ENCODE data around the gene DDO. TPM values are rescaled to one million over a fixed set of nuclear protein-coding genes. Genes with fewer than 3 reads are reported as not detected.

Gene DDO, protein sequence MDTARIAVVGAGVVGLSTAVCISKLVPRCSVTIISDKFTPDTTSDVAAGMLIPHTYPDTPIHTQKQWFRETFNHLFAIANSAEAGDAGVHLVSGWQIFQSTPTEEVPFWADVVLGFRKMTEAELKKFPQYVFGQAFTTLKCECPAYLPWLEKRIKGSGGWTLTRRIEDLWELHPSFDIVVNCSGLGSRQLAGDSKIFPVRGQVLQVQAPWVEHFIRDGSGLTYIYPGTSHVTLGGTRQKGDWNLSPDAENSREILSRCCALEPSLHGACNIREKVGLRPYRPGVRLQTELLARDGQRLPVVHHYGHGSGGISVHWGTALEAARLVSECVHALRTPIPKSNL
- 1.4 and 3.6 TPM in 2 replicates for total RNA-seq (2014; rRNA removed; shearing (Covaris generic))

DNA sequence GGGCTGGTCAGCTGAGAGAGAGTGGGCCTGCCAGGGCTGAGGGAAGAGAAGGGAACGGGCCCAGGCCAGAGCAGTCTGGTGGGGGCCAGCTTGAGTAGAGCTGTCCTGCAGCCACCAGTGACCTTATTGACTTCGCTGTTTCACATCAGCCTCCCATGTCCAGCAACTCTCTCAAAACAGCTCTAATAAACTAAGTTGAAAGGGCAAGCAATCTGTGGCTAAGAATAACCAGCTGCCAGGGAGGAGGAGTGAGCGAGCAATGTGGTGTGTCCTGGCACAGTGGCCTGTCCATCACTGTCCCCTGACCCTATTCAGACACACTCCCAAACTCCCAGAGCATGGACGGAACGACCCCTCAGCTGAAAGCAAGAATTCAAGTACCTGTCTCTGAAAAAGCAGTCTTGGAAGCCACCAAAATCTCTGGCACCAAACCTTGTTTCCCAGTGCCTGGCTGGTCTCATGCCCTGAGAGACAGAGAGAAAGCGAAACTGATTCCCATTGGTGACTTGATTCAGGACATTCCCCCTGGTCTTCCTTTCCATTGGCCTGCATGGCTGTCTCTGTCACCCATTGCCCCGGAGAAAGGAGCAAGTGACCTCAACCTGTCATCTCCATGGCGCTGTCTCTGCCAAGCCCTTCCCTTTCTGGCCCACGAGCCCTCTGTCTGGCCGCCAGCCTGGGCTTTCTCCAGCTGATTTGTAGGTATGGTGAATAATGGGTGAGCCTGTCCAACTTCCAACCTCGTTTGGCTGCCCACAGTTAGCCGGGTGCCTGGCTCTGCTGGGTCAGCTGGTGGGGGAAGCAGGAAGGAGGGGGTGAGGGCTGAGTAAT lies at the start of gene DDO:
Gene DDO, minus strand, starts transcription at position 490 of the 831 bp plus-strand sequence. CDS start 2,113 bp downstream, outside the sequence.
- DNase-seq (ENCODE audit: low spot score), result peak; percentile 57

DNA sequence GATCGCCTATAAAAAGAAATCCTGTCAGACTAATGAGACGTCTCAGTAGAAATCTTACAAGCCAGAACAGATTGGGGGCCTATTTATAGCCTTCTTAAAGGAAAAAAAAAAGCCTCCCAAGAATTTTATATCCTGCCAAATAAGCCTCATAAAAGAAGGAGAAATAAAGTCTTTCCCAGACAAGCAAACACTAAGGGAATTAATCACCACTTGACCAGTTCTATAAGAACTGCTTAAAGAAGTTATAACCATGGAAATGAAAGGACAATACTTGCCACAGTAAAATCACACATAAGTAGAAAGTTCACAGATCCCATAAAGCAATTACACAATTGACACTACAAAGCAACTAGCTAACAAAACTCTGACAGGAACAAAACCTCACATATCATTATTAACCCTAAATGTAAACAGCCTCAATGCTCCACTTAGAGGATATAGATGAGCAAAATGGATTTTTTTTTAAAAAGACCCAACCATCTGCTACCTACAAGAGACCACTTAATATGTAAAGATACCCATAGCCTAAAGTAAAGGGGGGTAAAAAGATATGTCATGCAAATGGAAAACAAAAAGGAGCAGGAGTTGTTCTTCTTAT lies 47.6 kb upstream of the DDO start:
- DNase-seq (ENCODE audit: low spot score), result no peak

DNA sequence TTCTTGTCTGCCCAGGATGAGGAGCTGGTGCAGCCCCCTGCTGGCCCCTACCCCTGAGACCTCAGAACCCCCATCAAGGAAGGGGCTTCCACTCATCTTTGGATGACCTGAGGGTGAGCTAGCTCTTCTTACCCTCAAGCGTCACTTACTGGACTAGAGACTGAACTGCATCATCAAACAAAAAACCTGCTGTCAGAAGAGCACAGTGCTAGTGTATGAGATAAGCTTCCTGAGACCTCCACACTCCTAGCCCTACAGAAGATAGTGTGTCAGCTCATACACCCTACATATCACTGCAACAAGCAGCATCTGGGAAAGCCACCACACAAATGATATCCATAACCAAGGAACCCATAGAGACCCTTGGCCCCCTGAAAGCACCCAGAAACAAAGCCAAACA lies 46.0 kb upstream of the DDO start:
- no peak for DNase-seq (ENCODE audit: low spot score)

DNA sequence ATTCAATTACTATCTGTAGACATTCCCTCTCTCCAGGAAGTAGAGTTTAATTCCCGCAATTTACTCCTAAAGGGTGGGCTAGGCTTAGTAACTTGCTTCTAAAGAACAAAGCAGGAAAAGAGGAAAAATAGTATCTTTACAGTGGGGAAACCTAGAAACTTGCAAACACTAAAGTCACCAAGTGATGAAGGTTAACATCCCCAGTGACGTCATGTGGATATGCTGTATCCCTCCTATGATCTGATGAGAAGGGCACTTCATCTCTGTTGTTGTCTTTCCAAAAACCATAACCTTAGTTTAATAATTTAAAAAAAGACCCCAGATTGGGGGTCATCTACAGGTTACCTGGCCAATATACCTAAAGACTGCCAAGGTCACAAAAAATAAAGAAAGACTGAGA lies 43.8 kb upstream of the DDO start:
- no peak for DNase-seq (ENCODE audit: low spot score)

DNA sequence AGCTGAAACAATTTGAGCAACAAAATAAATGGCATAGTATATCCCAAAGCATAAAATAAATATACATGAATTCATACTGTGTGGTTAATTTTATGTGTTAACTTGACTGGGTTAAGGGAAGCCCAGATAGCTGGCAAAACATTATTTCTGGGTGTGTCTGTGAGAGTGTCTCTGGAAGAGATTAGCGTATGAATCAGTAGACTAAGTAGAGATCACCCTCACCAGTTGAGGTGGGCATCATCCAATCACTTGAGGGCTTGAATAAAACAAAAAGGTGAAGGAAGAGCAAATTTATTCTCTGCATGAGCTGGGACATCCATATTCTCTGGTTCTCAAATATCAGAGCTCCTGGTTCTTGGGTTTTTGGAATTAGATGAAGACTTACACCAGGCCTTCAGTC lies 43.1 kb upstream of the DDO start:
- DNase-seq (ENCODE audit: low spot score), result no peak

DNA sequence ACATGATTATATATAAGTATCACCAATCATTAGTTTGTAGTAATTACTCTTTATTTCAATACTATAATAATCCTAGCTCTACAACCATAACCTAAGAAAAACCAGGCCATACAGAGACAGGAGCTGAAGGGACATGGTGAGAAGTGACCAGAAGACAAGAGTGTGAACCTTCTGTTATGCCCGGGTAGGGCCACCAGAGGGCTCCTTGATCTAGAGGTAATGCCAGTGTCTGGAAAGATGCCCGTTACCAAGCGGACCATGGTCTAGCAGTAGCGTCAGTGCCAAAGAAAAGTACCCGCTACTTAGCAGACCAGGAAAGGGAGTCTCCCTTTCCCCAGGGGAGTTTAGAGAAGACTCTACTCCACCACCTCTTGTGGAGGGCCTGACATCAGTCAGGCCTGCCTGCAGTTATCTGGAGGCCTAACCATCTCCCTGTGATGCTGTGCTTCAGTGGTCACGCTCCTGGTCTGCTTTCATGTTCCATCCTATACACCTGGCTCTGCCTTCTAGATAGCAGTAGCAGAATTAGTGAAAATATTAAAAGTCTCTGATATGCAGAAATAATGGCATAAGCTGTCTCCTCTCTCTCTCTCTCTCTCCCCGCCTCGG lies 42.3 kb upstream of the DDO start:
- peak; percentile 60 for DNase-seq (ENCODE audit: low spot score)

DNA sequence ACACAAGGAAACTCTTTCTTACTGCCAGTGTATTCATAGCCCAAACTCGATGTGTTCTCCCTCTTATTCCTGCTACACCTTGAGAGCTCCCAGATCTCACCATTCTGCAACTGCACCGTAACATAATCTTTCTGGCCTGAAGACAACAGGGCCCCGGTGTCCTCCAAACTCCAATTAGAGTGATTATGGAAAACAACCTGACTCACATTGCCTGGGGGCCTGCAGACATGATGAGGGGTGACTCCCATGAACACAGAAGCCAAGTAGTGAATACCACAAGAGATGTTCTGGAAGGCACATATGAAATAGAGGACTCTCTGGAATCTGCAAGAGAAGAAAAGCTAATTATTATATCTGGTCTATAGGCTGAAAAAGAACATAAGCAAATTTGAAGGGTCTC lies 41.3 kb upstream of the DDO start:
- DNase-seq (ENCODE audit: low spot score), result no peak

DNA sequence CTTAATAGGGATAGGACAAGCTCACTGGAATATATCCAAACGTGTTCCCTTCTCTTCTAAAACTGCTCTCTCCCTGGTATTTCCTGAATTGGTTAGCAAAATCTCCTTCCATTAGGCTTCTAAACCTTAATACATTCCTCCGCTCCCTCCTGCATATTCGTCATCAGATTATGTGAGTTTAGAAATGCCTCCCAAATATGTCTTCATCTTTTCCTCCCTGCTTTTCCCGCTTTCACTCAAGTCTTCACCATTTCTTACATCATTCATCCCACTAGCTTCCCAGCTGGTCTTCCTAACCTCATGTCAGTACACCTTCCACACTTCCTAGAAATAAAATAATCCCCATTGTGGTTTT lies 34.1 kb upstream of the DDO start:
- no peak for DNase-seq (ENCODE audit: low spot score)

DNA sequence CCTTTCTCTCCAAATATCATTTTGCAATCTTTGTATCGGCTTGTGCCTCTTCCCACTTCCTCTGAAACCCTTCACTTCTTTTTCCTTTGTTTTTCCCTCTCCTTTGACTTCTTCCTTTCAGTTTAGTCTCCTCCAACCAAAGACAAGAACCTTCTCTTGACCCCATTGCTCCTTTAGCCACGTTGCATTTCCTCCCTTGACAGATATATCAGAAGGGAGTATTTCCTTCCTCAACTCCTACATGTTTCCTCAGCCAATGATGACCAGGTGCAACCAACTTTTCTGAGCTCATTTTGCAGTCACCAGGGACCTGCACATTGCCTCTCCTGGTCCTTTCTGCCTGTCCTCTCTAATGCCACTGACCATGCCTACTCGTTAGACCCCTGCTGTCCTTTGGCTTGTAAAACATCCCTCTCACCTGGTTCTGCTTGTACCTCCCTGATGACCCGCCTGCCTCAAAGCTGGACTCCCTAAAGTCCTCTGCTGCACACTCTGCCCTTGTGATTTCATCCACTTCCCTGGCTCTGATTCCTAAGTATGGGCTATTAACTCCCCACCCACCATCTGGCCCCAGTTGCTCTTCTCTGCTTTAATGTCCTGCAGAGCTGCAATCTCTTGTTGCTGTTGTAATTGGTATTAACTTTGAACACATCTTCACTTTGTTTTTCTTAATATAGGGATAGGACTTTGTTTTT lies 33.6 kb upstream of the DDO start:
- DNase-seq (ENCODE audit: low spot score), result no peak

DNA sequence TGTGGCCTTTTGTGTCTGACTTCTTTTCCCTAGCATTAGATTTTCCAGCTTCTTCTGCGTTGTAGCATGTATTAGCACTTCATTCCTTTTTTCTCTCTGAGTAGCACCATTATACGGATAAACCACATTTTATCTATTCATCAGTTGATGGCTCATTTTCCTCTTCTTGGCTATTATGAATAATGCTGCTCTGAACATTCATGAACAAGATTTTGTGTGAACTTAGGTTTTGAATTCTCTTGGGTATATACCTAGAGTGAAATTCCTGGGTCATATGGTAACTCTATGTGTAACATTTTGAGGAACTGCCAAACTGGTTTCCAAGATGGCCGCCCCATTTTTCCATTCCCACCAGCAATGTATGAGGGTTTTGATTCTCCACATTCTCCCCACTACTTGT lies 32.4 kb upstream of the DDO start:
- no peak for DNase-seq (ENCODE audit: low spot score)

DNA sequence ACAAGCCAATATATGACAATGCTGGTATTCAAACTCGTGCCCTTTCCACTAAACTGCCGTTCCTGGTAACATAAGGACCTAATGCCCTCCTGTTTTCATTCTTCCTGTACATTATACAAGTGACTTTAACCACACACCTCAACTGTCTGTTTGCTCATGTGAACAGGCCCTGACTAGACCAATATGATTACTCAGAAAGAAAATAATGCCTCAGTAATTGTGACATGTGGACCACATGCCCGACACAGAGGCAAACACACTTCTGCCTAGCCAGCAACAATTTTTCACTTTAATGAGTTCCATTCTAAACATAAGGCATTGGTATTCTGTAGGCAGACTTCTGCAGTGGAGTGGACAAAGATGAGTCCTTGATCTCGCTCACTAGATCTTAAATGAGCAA lies 31.0 kb upstream of the DDO start:
- no peak for DNase-seq (ENCODE audit: low spot score)

DNA sequence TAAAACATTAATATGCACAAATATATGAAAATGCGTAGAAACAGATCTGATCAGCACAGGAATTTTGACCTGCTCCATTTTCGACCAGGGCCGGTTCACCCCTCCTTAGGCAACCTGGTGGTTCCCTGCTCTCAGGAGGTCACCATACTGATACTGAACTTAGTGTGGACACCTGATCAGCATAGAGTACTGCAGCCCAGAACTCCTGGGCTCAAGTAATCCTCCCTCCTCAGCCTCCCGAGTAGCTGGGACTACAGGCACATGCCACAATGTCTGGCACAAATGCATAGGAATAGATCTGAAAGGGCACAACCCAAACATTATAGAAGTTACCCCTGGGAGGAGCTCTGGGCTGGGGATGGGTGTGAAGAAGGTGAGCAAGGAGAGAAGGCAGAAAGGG lies 24.7 kb upstream of the DDO start:
- DNase-seq (ENCODE audit: low spot score), result no peak

DNA sequence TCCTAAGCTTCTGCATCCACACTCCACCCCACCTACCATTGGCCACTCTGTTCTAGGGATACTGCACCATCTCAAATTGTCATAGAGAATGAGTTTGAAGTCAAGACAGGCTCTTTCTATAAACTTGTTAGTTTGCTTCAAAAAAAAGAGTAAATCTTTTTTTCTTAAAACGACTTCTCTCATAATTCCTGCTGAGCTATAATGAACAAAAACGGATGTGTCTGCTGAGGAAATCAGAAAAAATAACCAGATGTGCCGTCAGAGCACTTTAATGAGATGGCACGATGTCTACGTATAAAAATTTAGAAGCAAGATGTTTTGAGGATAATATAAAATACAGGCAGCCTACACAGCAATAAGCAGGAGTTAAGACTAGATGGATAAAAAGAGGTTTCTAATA lies 24.0 kb upstream of the DDO start:
- no peak for DNase-seq (ENCODE audit: low spot score)

DNA sequence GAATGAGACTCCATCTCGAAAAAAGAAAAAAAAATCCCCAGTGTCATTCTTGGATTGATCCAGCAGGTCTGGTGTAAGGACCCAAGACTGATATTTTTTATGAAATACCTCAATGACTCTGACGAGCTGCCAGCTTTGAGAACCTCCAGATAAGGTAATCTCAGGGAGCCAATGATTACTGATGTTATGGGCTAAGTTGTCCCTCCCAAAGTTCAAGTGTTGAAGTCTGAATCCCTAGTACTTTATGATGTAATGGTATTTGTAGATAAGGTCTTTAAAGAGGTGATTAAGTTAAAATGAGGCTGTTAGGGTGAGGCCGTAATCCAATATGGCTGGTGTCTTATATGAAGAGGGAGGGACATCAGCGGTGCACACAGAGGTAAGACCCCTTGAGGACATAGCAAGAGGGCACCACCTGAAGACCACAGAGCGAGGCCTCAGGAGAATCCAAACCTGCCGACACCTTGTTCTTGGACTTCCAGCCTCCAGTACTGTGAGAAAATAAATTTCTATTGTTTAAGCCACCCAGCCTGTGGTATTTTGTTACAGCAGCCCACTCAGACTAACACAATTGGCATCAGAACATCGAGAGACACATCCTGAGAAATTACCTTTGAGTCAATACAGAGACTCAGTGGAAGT lies 19.7 kb upstream of the DDO start:
- DNase-seq (ENCODE audit: low spot score), result no peak

DNA sequence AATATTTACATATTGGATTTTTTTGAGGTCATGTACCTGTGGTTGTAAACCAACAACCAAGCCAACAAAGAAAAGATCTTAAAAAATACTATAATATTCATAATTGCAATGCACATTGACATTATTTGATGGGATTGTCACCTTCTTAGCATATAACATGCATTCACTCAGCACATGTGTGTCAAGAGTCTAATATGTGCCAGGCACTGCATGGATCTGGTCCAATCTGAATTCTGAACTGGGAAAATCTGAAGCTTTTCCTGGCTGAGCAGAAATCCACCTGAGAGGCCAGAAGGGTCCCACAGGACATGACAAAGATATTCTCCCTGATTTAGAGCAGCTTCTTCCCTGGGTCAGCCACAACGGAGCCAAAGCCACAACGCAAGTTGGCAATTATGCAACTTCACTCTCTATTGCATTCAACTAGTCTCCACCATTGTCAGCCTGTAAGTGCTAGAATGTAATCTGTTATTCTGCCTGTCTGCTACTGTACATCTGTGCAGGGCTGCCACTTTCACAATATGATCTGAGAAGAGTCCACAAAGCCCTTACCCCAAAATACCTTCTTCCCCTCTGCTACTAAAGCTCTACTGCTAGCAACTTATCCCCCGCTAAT lies 17.0 kb upstream of the DDO start:
- no peak for DNase-seq (ENCODE audit: low spot score)

DNA sequence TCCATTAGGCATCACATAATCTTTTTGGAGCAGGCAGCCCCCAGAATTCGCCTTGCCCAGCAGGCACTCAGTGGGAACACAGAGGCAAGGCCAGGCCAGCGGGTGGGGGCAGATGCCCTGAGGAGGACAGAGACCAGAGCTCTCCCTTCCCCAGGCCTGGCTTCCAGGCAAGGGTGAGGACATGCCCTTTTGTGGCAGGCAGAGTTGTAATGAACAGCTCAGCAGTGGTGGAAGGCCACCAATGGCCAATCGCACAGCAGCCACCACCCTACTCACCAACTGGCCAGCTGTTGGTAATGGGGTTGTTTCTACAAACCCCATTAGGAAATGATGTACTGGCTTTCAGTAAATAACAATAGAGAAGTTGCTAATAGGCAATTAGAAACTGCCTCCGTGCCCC lies 15.4 kb upstream of the DDO start:
- DNase-seq (ENCODE audit: low spot score), result no peak

DNA sequence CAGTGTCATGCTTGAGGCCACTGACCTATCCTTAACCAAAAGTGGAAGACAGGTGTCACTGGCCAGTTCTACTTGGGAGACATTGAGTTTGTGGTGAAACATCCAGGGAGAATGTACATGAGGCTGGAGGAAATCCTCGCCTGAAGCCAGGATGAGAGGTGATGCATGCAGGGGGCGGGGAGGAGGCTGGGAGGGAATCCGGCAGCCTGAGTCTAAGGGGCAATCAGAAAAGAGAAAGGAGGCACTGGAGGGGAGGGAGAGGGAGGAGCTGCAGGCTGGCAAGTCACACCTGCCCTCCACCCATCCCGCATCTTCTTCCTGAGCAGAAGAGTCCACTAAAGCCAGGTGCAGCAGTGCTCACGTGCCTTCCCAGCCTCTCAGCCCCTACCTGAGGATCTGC lies 14.9 kb upstream of the DDO start:
- DNase-seq (ENCODE audit: low spot score), result no peak

DNA sequence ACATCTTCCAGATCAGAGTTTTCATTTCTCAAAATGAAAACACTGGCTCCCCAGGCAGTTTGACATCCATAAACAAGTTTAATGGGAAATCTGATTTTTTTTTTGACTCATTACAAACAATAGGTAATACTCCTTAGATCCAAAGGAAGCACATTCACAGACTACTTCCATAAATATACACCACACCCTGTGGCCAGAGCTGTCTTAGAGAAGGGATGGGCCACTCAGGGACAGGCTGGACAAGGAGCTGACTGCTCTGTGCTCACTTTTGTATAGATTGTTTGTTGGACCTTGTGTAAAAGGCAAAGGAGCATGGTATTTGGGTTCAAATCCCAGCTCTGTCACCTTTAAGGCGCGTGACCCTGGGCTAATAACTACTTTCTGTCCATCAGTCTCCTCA lies 12.8 kb upstream of the DDO start:
- DNase-seq (ENCODE audit: low spot score), result no peak

DNA sequence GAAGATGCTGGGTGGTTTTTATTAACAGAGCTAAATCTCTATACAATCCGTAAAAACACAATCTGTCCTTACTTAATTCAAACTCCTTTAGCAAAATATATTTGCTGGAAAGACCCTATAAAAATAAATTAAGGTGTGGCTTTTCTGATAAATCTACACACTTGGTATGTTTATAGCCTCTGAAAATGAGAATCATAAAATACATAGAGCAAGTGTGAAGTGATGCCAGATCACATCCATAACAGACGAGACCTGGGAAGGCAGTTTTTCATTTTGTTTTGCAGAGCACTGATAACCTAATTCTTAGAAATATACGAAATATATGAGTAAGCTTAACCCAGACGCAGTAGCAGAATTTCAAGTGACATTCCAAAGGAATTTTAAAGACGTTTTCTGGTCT lies 10.4 kb upstream of the DDO start:
- DNase-seq (ENCODE audit: low spot score), result no peak

DNA sequence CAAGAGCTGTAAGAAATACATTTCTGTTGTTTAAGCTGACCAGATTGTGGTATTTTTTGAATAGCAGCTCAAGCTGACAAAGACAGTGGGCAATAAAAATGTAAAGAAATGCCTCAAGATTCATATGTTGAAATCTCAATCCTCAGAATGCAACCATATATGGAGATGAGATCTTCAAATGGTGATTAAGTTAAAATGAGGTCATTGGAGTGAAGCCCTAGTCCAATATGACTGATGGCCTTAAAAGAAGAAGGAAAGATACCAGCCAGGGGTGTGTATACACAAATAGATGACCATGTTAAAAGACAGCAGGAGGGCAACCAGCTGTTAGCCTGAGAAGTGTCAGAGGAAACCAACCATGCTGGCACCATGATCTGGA lies 7.1 kb upstream of the DDO start:
- DNase-seq (ENCODE audit: low spot score), result no peak

Data from H4 (cell line).